ENCODE results near the gene FCAMR.
A peak's percentile ranks its signal among the peaks of the same experiment; 100 is the strongest.

FCAMR gene

DNA sequence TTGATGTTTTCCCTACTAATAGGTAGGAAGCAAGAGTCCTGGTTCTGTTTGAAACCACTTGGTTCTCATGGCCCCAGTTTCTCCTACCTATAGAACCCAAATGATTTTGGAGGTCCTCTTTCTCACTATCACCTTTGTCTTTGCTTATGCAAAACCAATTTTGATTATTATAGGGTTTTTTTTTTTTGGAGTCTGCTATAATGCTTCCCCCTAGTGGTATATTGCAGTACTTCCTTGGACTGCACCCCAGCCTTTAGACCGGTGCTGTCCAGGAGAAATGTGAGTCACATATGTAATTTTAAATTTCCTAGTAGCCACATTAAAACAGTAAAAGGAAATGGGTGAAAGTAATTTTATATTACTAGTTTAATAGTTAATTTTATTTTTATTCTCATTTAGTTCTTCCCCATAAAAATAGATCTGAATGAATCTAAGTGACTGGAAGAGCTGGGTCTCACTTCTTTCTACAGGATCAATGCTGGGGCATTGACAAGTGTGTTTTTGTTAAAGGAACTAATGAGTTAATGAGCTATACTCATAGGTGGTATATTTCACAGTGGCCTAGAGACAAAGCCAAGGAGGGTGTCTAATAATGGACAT lies 59.1 kb downstream of the FCAMR start:
- DNase-seq: peak; percentile 60 to 78 (median 72)
- WGBS (ENCODE audit: insufficient coverage): no CpG with 5 or more reads among the region's 1 CpG
- no peaks in the 10 kb centered on the region for H3K9me3 ChIP-seq (ENCODE audit: control extremely low read depth in 1 of 5, control insufficient read depth in 4 of 5, insufficient read depth in 2 of 5, low read depth in 1 of 5, low read length in 4 of 5)
- H3K4me3 ChIP-seq (ENCODE audit: control insufficient read depth in 1 of 7, extremely low read depth in 1 of 7, insufficient read depth in 4 of 7, low read depth in 2 of 7, low read length in 6 of 7): no peak overlapping the region
- peaks cover 3 to 32% (median 16%) of the 10 kb centered on the region in 4 experiments for H3K4me1 ChIP-seq (ENCODE audit: control extremely low read depth in 1 of 4, control insufficient read depth in 4 of 4, insufficient read depth in 4 of 4, low read length in 3 of 4)
- H3K27me3 ChIP-seq (replicated peaks in 2 of 5; ENCODE audit: control insufficient read depth in 4 of 5, insufficient read depth in 5 of 5, low read length in 4 of 5): peaks cover 0 to 9% (median 0%) of the 10 kb centered on the region in 5 experiments
- H3K36me3 ChIP-seq (ENCODE audit: control insufficient read depth in 4 of 4, insufficient read depth in 4 of 4, low read length in 3 of 4): peaks cover 0 to 2% (median 0%) of the 10 kb centered on the region in 4 experiments
- ChIA-PET POLR2A (no interaction called here), CTCF (interaction anchor here (0.7 to 9.3 kb wide), 32 partner anchors 11 to 304 kb away, joined by 3 to 111 read pairs (median 8); partner anchors contain the start of genes FCMR and IL20)
- H3K27ac ChIP-seq (ENCODE audit: insufficient read depth in 1 of 2, low read depth in 1 of 2, low read length in 2 of 2, poor library complexity in 1 of 2, severe bottlenecking in 2 of 2): no peak overlapping the region

GRCh38 chr1:206909883-206910318 lies 60.4 kb downstream of the FCAMR start:
- no peak for DNase-seq
- POLR2A ChIA-PET: no interaction called here
- WGBS (ENCODE audit: insufficient coverage): 14% methylated on average over 7 of the region's 14 CpGs
- no peak overlapping the region for H3K27ac ChIP-seq (ENCODE audit: insufficient read depth in 1 of 2, low read depth in 1 of 2, low read length in 2 of 2, poor library complexity in 1 of 2, severe bottlenecking in 2 of 2)
- H3K36me3 ChIP-seq (ENCODE audit: control insufficient read depth in 4 of 4, insufficient read depth in 4 of 4, low read length in 3 of 4): peaks cover 0 to 2% (median 0%) of the 10 kb centered on the region in 4 experiments
- CTCF ChIA-PET: interaction anchor here (1.0 to 3.6 kb wide), 19 partner anchors 9 to 279 kb away, joined by 3 to 25 read pairs (median 5); partner anchors contain the start of genes FCMR and IL20
- H3K9me3 ChIP-seq (ENCODE audit: control extremely low read depth in 1 of 5, control insufficient read depth in 4 of 5, insufficient read depth in 2 of 5, low read depth in 1 of 5, low read length in 4 of 5): no peaks in the 10 kb centered on the region
- H3K27me3 ChIP-seq (replicated peaks in 2 of 5; ENCODE audit: control insufficient read depth in 4 of 5, insufficient read depth in 5 of 5, low read length in 4 of 5): peaks cover 0 to 9% (median 0%) of the 10 kb centered on the region in 5 experiments
- H3K4me3 ChIP-seq (ENCODE audit: control insufficient read depth in 1 of 7, extremely low read depth in 1 of 7, insufficient read depth in 4 of 7, low read depth in 2 of 7, low read length in 6 of 7): peak overlapping the region in 6 of 7 experiments; percentile 28 to 76 (median 65)
- H3K4me1 ChIP-seq (ENCODE audit: control extremely low read depth in 1 of 4, control insufficient read depth in 4 of 4, insufficient read depth in 4 of 4, low read length in 3 of 4): peaks cover 7 to 43% (median 24%) of the 10 kb centered on the region in 4 experiments

DNA sequence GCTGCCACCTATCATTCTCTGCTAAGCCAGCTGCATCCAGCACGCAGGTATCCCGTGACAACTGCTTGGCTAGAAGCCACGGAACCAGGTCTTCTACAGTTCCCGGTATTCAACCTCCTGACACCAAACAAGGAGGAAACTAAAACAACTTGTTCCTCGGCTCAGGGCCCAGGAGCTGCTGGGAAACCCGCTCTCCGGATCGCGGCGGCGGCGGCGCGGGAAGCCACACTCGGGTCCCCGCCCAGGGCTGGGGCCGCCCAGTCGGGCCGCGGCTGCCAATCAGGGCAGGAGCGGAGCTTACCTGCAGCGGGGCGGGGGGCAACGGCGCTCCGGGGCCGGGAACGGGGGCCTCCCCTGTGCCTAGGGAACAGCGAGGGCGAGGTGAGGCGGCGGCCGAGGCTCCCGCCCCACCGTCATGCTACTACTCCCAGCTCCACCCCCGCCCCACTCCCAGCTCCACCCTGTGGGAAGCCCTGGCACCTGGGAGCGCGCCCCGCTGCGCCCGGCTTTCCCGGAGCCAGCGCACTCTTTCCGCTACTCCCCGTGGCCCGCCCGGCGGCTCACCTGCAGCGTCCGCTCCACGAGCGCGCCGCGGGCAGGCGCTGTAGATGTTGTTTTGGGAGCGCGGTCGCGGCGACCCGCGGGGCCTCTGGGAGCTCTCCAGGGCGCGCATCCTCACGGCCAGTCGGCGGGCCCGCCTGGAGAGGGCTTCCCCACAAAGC lies 60.9 kb downstream of the FCAMR start:
- H3K4me1 ChIP-seq (ENCODE audit: control extremely low read depth in 1 of 4, control insufficient read depth in 4 of 4, insufficient read depth in 4 of 4, low read length in 3 of 4): peaks cover 7 to 43% (median 24%) of the 10 kb centered on the region in 4 experiments
- WGBS (ENCODE audit: insufficient coverage): 0% methylated on average over 49 of the region's 69 CpGs
- peak overlapping the region; percentile 28 to 76 (median 62) for H3K4me3 ChIP-seq (ENCODE audit: control insufficient read depth in 1 of 7, extremely low read depth in 1 of 7, insufficient read depth in 4 of 7, low read depth in 2 of 7, low read length in 6 of 7)
- no peak overlapping the region for H3K27ac ChIP-seq (ENCODE audit: insufficient read depth in 1 of 2, low read depth in 1 of 2, low read length in 2 of 2, poor library complexity in 1 of 2, severe bottlenecking in 2 of 2)
- H3K36me3 ChIP-seq (ENCODE audit: control insufficient read depth in 4 of 4, insufficient read depth in 4 of 4, low read length in 3 of 4): peaks cover 0 to 4% (median 0%) of the 10 kb centered on the region in 4 experiments
- ChIA-PET POLR2A (interaction anchor here (0.6 kb wide), 1 partner anchor 8 kb away, joined by 3 read pairs; no protein-coding TSS in a partner anchor), CTCF (interaction anchor here (0.6 to 3.6 kb wide), 26 partner anchors 9 to 932 kb away, joined by 3 to 25 read pairs (median 4); partner anchors contain the start of genes FCMR, IL20 and IL24)
- no peaks in the 10 kb centered on the region for H3K9me3 ChIP-seq (ENCODE audit: control extremely low read depth in 1 of 5, control insufficient read depth in 4 of 5, insufficient read depth in 2 of 5, low read depth in 1 of 5, low read length in 4 of 5)
- peaks cover 0 to 9% (median 0%) of the 10 kb centered on the region in 5 experiments for H3K27me3 ChIP-seq (replicated peaks in 2 of 5; ENCODE audit: control insufficient read depth in 4 of 5, insufficient read depth in 5 of 5, low read length in 4 of 5)
- DNase-seq: peak in 2 of 3 donors; percentile 58 to 60

DNA sequence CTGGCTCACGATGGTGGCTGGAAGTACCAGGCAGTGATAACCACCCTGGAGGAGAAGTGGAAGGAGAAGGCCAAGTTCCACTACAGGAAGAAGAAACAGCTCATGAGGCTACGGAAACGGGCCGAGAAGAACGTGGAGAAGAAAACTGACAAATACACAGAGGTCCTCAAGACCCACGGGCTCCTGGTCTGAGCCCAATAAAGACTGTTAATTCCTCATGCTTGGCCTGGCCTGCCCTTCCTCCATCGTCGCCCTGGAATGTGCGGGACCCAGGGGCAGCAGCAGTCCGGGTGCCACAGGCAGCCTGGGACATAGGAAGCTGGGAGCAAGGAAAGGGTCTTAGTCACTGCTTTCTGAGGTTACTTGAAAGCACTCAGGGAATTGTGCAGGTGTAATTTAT lies 62.2 kb downstream of the FCAMR start:
- Histone ChIP-seq H3K27me3 (replicated peaks in 2 of 5; ENCODE audit: control insufficient read depth in 4 of 5, insufficient read depth in 5 of 5, low read length in 4 of 5) (peaks cover 0 to 9% (median 0%) of the 10 kb centered on the region in 5 experiments), H3K4me3 (ENCODE audit: control insufficient read depth in 1 of 7, extremely low read depth in 1 of 7, insufficient read depth in 4 of 7, low read depth in 2 of 7, low read length in 6 of 7) (no peak overlapping the region), H3K9me3 (ENCODE audit: control extremely low read depth in 1 of 5, control insufficient read depth in 4 of 5, insufficient read depth in 2 of 5, low read depth in 1 of 5, low read length in 4 of 5) (no peaks in the 10 kb centered on the region), H3K4me1 (ENCODE audit: control extremely low read depth in 1 of 4, control insufficient read depth in 4 of 4, insufficient read depth in 4 of 4, low read length in 3 of 4) (peaks cover 7 to 37% (median 24%) of the 10 kb centered on the region in 4 experiments), H3K27ac (ENCODE audit: insufficient read depth in 1 of 2, low read depth in 1 of 2, low read length in 2 of 2, poor library complexity in 1 of 2, severe bottlenecking in 2 of 2) (no peak overlapping the region), H3K36me3 (ENCODE audit: control insufficient read depth in 4 of 4, insufficient read depth in 4 of 4, low read length in 3 of 4) (peaks cover 0 to 4% (median 2%) of the 10 kb centered on the region in 4 experiments)
- no peak for DNase-seq
- WGBS (ENCODE audit: insufficient coverage): 94% methylated on average over 9 of the region's 10 CpGs
- CTCF ChIA-PET: interaction anchor here (1.3 to 4.0 kb wide), 14 partner anchors 11 to 173 kb away, joined by 3 to 25 read pairs (median 7); partner anchors contain the start of gene IL24
- POLR2A ChIA-PET: no interaction called here

All from common myeloid progenitor, CD34-positive (primary cell).